Trophoblast cell (in vitro differentiated cells and primary cell): ENCODE data around the gene LRRC17.

Experiments
- DNase-seq, 2 donors: peaks; one replicate each; pipeline ENCODE4 v3.0.0-alpha.2; 2016
- H2AFZ ChIP-seq: 2 replicates; pipeline ENCODE4 v1.6.1; 2013; ENCODE audit warnings: low read length, moderate library complexity, mild to moderate bottlenecking; ENCODE audit not compliant: insufficient read depth, poor library complexity
- H2AK5ac ChIP-seq: 2 replicates; pipeline ENCODE4 v1.6.1; 2013; ENCODE audit warnings: mild to moderate bottlenecking, low read length
- H2BK120ac ChIP-seq: 2 replicates; pipeline ENCODE4 v1.6.1; 2013; ENCODE audit warnings: low read length, mild to moderate bottlenecking, moderate library complexity; ENCODE audit not compliant: insufficient read depth, poor library complexity
- H2BK12ac ChIP-seq: 2 replicates; pipeline ENCODE4 v1.6.1; 2013; ENCODE audit warnings: mild to moderate bottlenecking, low read length, moderate library complexity
- H2BK5ac ChIP-seq: 2 replicates; pipeline ENCODE4 v1.6.1; 2013; ENCODE audit warnings: low read length, low read depth, moderate library complexity, mild to moderate bottlenecking; ENCODE audit not compliant: poor library complexity
- H3K14ac ChIP-seq: 2 replicates; pipeline ENCODE4 v1.6.1; 2013; ENCODE audit warnings: mild to moderate bottlenecking, low read length
- H3K18ac ChIP-seq: 2 replicates; pipeline ENCODE4 v1.6.1; 2013; ENCODE audit warnings: mild to moderate bottlenecking, low read length
- H3K23ac ChIP-seq: 2 replicates; pipeline ENCODE4 v1.6.1; 2013; ENCODE audit warnings: low read length
- H3K27ac ChIP-seq: 2 replicates; pipeline ENCODE4 v1.5.1; 2013; ENCODE audit warnings: low read depth, mild to moderate bottlenecking, inconsistent platforms, low read length, moderate library complexity
- H3K27me3 ChIP-seq: 2 replicates; pipeline ENCODE4 v1.6.1; 2013; ENCODE audit warnings: inconsistent platforms, mild to moderate bottlenecking, low read length, moderate library complexity; ENCODE audit not compliant: insufficient read depth
- H3K36me3 ChIP-seq, 2 experiments: 1 replicate in 1 of 2; 2 replicates in 1 of 2; pipeline ENCODE4 v1.6.1; 2013; ENCODE audit warnings: low read length in 2 of 2, mild to moderate bottlenecking in 2 of 2, moderate library complexity in 1 of 2; ENCODE audit not compliant: insufficient read depth in 2 of 2, control insufficient read depth in 1 of 2
- H3K4ac ChIP-seq: 2 replicates; pipeline ENCODE4 v1.6.1; 2013; ENCODE audit warnings: low read depth, mild to moderate bottlenecking, low read length, moderate library complexity
- H3K4me1 ChIP-seq, 2 experiments: 1 replicate in 1 of 2; 2 replicates in 1 of 2; pipeline ENCODE4 v1.6.1; 2013; ENCODE audit warnings: low read length in 2 of 2, mild to moderate bottlenecking in 2 of 2, moderate library complexity in 1 of 2; ENCODE audit not compliant: insufficient read depth in 2 of 2, control insufficient read depth in 1 of 2
- H3K4me2 ChIP-seq: 2 replicates; pipeline ENCODE4 v1.6.1; 2013; ENCODE audit warnings: inconsistent platforms, mild to moderate bottlenecking, low read length, moderate library complexity
- H3K4me3 ChIP-seq: 2 replicates; pipeline ENCODE4 v1.5.1; 2013; ENCODE audit warnings: mild to moderate bottlenecking, low read depth, low read length, inconsistent platforms
- H3K79me1 ChIP-seq: one replicate; pipeline ENCODE4 v1.6.1; 2013; ENCODE audit warnings: low read length
- H3K79me2 ChIP-seq: 2 replicates; pipeline ENCODE4 v1.6.1; 2013; ENCODE audit warnings: low read length, mild to moderate bottlenecking; ENCODE audit not compliant: control insufficient read depth, insufficient read depth, poor library complexity
- H3K9ac ChIP-seq: 2 replicates; pipeline ENCODE4 v1.6.1; 2013; ENCODE audit warnings: mild to moderate bottlenecking, low read length
- H3K9me3 ChIP-seq: 2 replicates; pipeline ENCODE4 v1.6.1; 2013; ENCODE audit warnings: low read depth, mild to moderate bottlenecking, control low read depth, inconsistent platforms, low read length; ENCODE audit not compliant: insufficient read depth
- H4K12ac ChIP-seq: 2 replicates; pipeline ENCODE4 v1.6.1; 2013; ENCODE audit warnings: low read depth, mild to moderate bottlenecking, low read length, moderate library complexity
- H4K8ac ChIP-seq: 2 replicates; pipeline ENCODE4 v1.6.1; 2013; ENCODE audit warnings: low read depth, mild to moderate bottlenecking, low read length, moderate library complexity
- H4K91ac ChIP-seq: one replicate; pipeline ENCODE4 v1.6.1; 2013; ENCODE audit warnings: low read depth, mild to moderate bottlenecking, low read length, moderate library complexity
- WGBS: extraction: QIAGEN DNeasy Blood & Tissue Kit; methylation state at CpG from one replicate; pipeline ENCODE4 v1.1.7; 2013; ENCODE audit warnings: missing lambda C conversion rate; ENCODE audit not compliant: insufficient read length, insufficient coverage; ENCODE audit errors: extremely low coverage; 5-methylcytosine and 5-hydroxymethylcytosine counted together

LRRC17 gene

GRCh38 chr7:102935450-102936115 lies 22.8 kb downstream of the LRRC17 start:
- DNase-seq: no peak
- H3K14ac ChIP-seq: no peak overlapping the region
- no peak overlapping the region for H3K9ac ChIP-seq
- H2BK120ac ChIP-seq: no peak overlapping the region
- no peak overlapping the region for H2AK5ac ChIP-seq
- no peaks in the 10 kb centered on the region for H3K27me3 ChIP-seq
- H3K9me3 ChIP-seq: no peaks in the 10 kb centered on the region
- H3K79me2 ChIP-seq: no peaks in the 10 kb centered on the region
- H3K27ac ChIP-seq: no peak overlapping the region
- no peak overlapping the region for H2BK12ac ChIP-seq
- no peak overlapping the region for H3K4me3 ChIP-seq
- no peak overlapping the region for H3K4me2 ChIP-seq
- no peaks in the 10 kb centered on the region for H3K79me1 ChIP-seq
- no peak overlapping the region for H3K23ac ChIP-seq
- H2BK5ac ChIP-seq: no peak overlapping the region
- H3K4ac ChIP-seq: no peak overlapping the region
- no peaks in the 10 kb centered on the region for H3K36me3 ChIP-seq
- H3K18ac ChIP-seq: no peak overlapping the region
- no peak overlapping the region for H4K8ac ChIP-seq
- H2AFZ ChIP-seq: no peak overlapping the region
- WGBS: no CpG with 5 or more reads among the region's 6 CpGs
- H4K12ac ChIP-seq: no peak overlapping the region
- no peak overlapping the region for H4K91ac ChIP-seq
- H3K4me1 ChIP-seq: no peaks in the 10 kb centered on the region

GRCh38 chr7:102938679-102939078 lies 25.9 kb downstream of the LRRC17 start:
- H3K4me3 ChIP-seq: no peak overlapping the region

GRCh38 chr7:102942181-102942866 lies 29.5 kb downstream of the LRRC17 start:
- no CpG with 5 or more reads among the region's 4 CpGs for WGBS
- no peak overlapping the region for H3K4me2 ChIP-seq
- no peak overlapping the region for H2BK120ac ChIP-seq
- H3K4ac ChIP-seq: no peak overlapping the region
- H3K14ac ChIP-seq: no peak overlapping the region
- DNase-seq: no peak
- H3K27me3 ChIP-seq: no peaks in the 10 kb centered on the region
- no peak overlapping the region for H2AK5ac ChIP-seq
- no peaks in the 10 kb centered on the region for H3K9me3 ChIP-seq
- no peaks in the 10 kb centered on the region for H3K79me2 ChIP-seq
- no peak overlapping the region for H3K23ac ChIP-seq
- no peaks in the 10 kb centered on the region for H3K79me1 ChIP-seq
- no peak overlapping the region for H4K91ac ChIP-seq
- H3K4me1 ChIP-seq: no peaks in the 10 kb centered on the region
- H2BK5ac ChIP-seq: no peak overlapping the region
- no peak overlapping the region for H2BK12ac ChIP-seq
- H4K12ac ChIP-seq: no peak overlapping the region
- H3K27ac ChIP-seq: no peak overlapping the region
- no peak overlapping the region for H3K4me3 ChIP-seq
- H3K36me3 ChIP-seq: no peaks in the 10 kb centered on the region
- H3K9ac ChIP-seq: no peak overlapping the region
- no peak overlapping the region for H4K8ac ChIP-seq
- H2AFZ ChIP-seq: no peak overlapping the region
- no peak overlapping the region for H3K18ac ChIP-seq

More at GRCh38 chr7:102938679-102939078, 25.9 kb downstream of the LRRC17 start:
- no peak overlapping the region for H4K91ac ChIP-seq
- no peak overlapping the region for H4K12ac ChIP-seq
- no peak overlapping the region for H3K4me2 ChIP-seq
- no peak overlapping the region for H2BK5ac ChIP-seq
- H3K36me3 ChIP-seq: no peaks in the 10 kb centered on the region
- no peak overlapping the region for H3K18ac ChIP-seq
- no peak overlapping the region for H2BK12ac ChIP-seq
- H3K9ac ChIP-seq: no peak overlapping the region
- no peak overlapping the region for H3K23ac ChIP-seq
- no peaks in the 10 kb centered on the region for H3K79me1 ChIP-seq
- no peaks in the 10 kb centered on the region for H3K9me3 ChIP-seq
- WGBS: no CpG with 5 or more reads among the region's 1 CpG
- H4K8ac ChIP-seq: no peak overlapping the region
- H3K4me1 ChIP-seq: no peaks in the 10 kb centered on the region
- no peaks in the 10 kb centered on the region for H3K27me3 ChIP-seq
- H3K27ac ChIP-seq: no peak overlapping the region
- no peaks in the 10 kb centered on the region for H3K79me2 ChIP-seq
- no peak overlapping the region for H2AK5ac ChIP-seq
- no peak overlapping the region for H3K4ac ChIP-seq
- DNase-seq: no peak
- no peak overlapping the region for H3K14ac ChIP-seq
- no peak overlapping the region for H2BK120ac ChIP-seq
- no peak overlapping the region for H2AFZ ChIP-seq

- no CpG with 5 or more reads among the region's 1 CpG for WGBS
- no peak overlapping the region for H3K4ac ChIP-seq
- H2BK5ac ChIP-seq: no peak overlapping the region
- H3K36me3 ChIP-seq: no peaks in the 10 kb centered on the region
- H3K23ac ChIP-seq: no peak overlapping the region
- no peak overlapping the region for H3K18ac ChIP-seq
- H3K79me2 ChIP-seq: no peaks in the 10 kb centered on the region
- DNase-seq: no peak
- H3K9me3 ChIP-seq: no peaks in the 10 kb centered on the region
- H4K12ac ChIP-seq: no peak overlapping the region
- H2AK5ac ChIP-seq: no peak overlapping the region
- H4K8ac ChIP-seq: no peak overlapping the region
- H3K27ac ChIP-seq: no peak overlapping the region
- no peak overlapping the region for H4K91ac ChIP-seq
- no peak overlapping the region for H3K9ac ChIP-seq
- no peak overlapping the region for H2BK12ac ChIP-seq
- no peaks in the 10 kb centered on the region for H3K79me1 ChIP-seq
- H3K4me3 ChIP-seq: no peak overlapping the region
- H2BK120ac ChIP-seq: no peak overlapping the region
- no peak overlapping the region for H2AFZ ChIP-seq
- H3K4me1 ChIP-seq: no peaks in the 10 kb centered on the region
- no peaks in the 10 kb centered on the region for H3K27me3 ChIP-seq
- H3K4me2 ChIP-seq: no peak overlapping the region
- no peak overlapping the region for H3K14ac ChIP-seq
These were observed 30.1 kb downstream of the LRRC17 start for GRCh38 chr7:102942868-102943267.
